ENCODE measurements around the gene PCSK6.
"Not testable (repeated sequence)": the region's sequence is repeated elsewhere in the genome, so short reads cannot be mapped to it uniquely, and the experiment has no call there.

The PCSK6 gene

DNA sequence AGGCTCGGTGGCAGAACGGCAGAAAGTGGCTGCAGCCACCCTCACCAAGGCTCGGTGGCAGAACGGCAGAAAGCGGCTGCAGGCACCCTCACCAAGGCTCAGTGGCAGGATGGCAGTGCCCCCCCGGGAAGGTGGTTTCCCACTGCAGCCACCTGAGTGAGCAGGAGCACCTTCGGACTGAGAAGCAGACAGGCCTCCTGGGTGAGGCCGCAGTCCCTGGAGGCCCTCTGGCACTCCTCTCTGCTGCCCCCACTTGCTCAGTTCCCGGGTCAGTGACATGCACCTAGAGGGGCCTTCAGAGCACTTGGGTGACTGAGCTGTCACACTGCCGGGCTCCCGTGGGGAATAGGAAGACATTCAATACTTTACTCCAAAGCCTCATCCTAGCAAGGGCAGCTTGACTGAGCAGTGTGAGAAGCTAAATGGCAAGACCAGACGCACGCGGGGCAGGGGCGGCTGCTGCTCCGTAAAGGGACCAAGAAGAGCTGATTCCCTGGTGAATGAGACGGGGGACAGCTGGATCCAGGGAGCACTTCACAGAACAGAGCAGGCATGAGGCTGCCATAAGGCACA lies 62.7 kb downstream of the PCSK6 start:
- no peak overlapping the region for H3K4me3 ChIP-seq (ENCODE audit: low read depth, low read length)
- TF ChIP-seq, protein P1, sequence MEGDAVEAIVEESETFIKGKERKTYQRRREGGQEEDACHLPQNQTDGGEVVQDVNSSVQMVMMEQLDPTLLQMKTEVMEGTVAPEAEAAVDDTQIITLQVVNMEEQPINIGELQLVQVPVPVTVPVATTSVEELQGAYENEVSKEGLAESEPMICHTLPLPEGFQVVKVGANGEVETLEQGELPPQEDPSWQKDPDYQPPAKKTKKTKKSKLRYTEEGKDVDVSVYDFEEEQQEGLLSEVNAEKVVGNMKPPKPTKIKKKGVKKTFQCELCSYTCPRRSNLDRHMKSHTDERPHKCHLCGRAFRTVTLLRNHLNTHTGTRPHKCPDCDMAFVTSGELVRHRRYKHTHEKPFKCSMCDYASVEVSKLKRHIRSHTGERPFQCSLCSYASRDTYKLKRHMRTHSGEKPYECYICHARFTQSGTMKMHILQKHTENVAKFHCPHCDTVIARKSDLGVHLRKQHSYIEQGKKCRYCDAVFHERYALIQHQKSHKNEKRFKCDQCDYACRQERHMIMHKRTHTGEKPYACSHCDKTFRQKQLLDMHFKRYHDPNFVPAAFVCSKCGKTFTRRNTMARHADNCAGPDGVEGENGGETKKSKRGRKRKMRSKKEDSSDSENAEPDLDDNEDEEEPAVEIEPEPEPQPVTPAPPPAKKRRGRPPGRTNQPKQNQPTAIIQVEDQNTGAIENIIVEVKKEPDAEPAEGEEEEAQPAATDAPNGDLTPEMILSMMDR (IDR thresholded peaks at IDR 0.05; ENCODE audit: low read depth, low read length, missing control alignments), result no peak
- H3K27ac ChIP-seq, result no peak overlapping the region
- in situ Hi-C loops (cut with HindIII; ENCODE audit: low pct_ligation_motif_present, low sequenced_read_pairs), result no loop called here
- H3K36me3 ChIP-seq (replicated peaks), result no peaks in the 10 kb centered on the region
- DNase-seq, result no peak
- H3K27me3 ChIP-seq (replicated peaks), result peaks cover 4% of the 10 kb centered on the region

DNA sequence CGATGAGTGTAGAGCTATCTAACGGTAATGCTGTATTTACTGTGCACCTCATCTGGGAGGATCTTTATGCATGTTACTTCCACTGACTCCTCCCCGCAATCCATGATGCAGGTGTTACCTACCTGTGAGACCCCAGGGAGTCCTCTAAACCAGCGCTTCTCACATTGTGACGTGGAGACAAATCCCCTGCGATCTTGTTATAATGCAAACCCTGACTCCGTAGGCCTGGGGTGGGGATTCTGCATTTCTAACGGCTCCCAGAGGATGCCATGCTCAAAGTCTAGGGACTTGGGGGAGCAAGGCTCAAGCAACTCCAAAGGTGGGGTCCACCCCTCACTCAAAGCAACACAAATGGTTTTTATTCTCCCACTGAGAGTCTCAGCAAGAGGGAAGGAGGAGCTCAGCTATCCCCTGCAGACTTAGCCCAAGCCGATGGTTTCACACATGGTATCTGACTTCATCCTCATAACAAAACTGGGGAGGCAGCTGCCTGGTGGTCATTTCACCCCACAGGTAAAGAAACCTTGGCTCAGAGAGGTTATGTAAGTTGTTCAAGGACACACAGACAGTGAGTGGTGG lies 63.6 kb downstream of the PCSK6 start:
- H3K27ac ChIP-seq, result no peak overlapping the region
- no peak for DNase-seq
- H3K4me3 ChIP-seq (ENCODE audit: low read depth, low read length), result no peak overlapping the region
- peaks cover 4% of the 10 kb centered on the region for H3K27me3 ChIP-seq (replicated peaks)
- in situ Hi-C loops (cut with HindIII; ENCODE audit: low pct_ligation_motif_present, low sequenced_read_pairs), result no loop called here
- TF ChIP-seq, protein P1 (IDR thresholded peaks at IDR 0.05; ENCODE audit: low read depth, low read length, missing control alignments), result no peak
- H3K36me3 ChIP-seq (replicated peaks), result no peaks in the 10 kb centered on the region

DNA sequence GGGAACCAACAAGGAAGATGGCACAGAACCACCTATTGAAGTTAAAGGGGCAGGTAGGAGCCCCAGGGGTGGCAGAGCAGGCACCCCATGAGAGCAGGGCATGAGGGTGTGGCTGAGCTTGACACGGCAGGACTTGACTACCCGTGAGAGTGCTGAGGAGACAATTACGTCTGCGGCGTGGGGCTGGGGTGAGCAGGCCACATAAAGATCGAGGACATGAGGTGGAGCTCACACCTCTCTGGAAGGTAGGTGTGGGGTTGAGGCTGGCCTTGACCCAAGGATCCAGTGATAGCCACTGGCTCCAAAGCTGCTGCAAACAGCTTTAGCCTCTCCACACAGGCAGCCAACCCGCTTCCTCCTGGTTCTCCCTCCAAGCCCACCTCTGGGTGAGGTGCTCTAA lies 64.5 kb downstream of the PCSK6 start:
- in situ Hi-C loops (cut with HindIII; ENCODE audit: low pct_ligation_motif_present, low sequenced_read_pairs), result no loop called here
- Histone ChIP-seq H3K4me3 (ENCODE audit: low read depth, low read length) (no peak overlapping the region), H3K27ac (no peak overlapping the region), H3K27me3 (replicated peaks) (peaks cover 4% of the 10 kb centered on the region), H3K36me3 (replicated peaks) (no peaks in the 10 kb centered on the region)
- TF ChIP-seq, protein P1 (IDR thresholded peaks at IDR 0.05; ENCODE audit: low read depth, low read length, missing control alignments), result no peak
- DNase-seq, result no peak

DNA sequence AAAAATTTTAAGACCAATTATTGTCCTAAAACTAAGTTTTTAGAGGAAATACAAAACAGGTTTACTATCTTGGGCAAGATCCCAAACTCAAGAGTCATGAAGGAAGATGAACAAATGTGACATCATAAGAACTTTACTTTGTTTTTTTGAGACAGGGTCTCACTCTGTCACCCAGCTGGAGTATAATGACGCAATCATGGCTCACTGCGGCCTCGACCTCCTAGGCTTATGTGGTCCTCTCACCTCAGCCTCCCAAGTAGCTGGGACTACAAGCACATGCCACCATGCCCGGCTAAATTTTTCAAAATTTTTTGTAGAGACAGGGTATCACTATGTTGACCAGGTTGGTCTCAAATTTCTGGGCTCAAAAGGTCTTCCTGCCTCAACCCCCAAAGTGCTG lies 69.3 kb downstream of the PCSK6 start:
- no peak for DNase-seq
- no peak overlapping the region for H3K4me3 ChIP-seq (ENCODE audit: low read depth, low read length)
- H3K27me3 ChIP-seq (replicated peaks), result no peaks in the 10 kb centered on the region
- no peaks in the 10 kb centered on the region for H3K36me3 ChIP-seq (replicated peaks)
- in situ Hi-C loops (cut with HindIII; ENCODE audit: low pct_ligation_motif_present, low sequenced_read_pairs), result no loop called here
- no peak overlapping the region for H3K27ac ChIP-seq
- TF ChIP-seq, protein P1 (IDR thresholded peaks at IDR 0.05; ENCODE audit: low read depth, low read length, missing control alignments), result no peak

DNA sequence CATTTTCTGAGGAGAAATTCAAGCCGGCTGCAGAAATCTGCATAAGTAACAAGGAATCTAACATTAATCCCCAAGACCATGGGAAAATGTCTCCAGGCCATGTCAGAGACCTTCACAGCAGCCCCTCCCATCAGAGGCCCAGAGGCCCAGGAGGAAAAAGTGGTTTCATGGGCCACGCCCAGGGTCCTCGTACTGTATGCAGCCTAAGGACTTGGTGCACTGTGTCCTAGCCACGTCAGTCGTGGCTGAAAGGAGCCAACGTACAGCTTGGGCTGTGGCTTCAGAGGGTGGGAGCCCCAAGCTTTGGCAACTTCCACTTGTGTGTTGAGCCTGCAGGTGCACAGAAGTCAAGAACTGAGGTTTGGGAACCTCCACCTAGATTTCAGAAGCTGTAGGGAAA lies 73.0 kb downstream of the PCSK6 start:
- H3K4me3 ChIP-seq (ENCODE audit: low read depth, low read length); H3K27me3 ChIP-seq (replicated peaks); in situ Hi-C loops (cut with HindIII; ENCODE audit: low pct_ligation_motif_present, low sequenced_read_pairs); DNase-seq; H3K27ac ChIP-seq; H3K36me3 ChIP-seq (replicated peaks): not testable (repeated sequence)

DNA sequence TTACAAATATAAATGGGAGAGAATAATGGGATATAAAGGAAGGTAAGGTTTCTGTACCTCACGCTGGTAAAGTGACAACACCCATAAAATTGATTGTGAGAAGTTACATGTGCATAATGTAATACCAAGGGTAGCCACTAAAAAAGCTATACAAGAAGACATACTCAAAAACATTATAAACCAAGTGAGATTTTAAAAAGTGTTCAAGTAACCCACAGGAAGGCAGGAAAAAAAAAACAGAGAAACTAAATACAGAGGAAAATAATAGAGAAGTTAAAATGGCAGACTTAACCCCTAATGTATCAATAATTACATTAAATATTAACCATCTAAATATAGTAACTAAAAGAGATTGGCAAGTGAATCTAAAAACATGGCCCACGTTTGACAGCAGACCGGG lies 76.3 kb downstream of the PCSK6 start:
- H3K27ac ChIP-seq, result no peak overlapping the region
- in situ Hi-C loops (cut with HindIII; ENCODE audit: low pct_ligation_motif_present, low sequenced_read_pairs), result no loop called here
- H3K27me3 ChIP-seq (replicated peaks), result no peaks in the 10 kb centered on the region
- TF ChIP-seq, protein P1 (IDR thresholded peaks at IDR 0.05; ENCODE audit: low read depth, low read length, missing control alignments), result no peak
- H3K4me3 ChIP-seq (ENCODE audit: low read depth, low read length), result no peak overlapping the region
- H3K36me3 ChIP-seq (replicated peaks), result no peaks in the 10 kb centered on the region
- no peak for DNase-seq

Measured in brain microvascular endothelial cell (primary cell).